ENCODE data around the gene TRIM44.

TRIM44 gene

GRCh38 chr11:35783809-35784208, 121.2 kb downstream of the TRIM44 start:
- peaks cover 12 to 17% (median 14%) of the 10 kb centered on the region in 11 experiments for H3K9me3 ChIP-seq (replicated peaks in 1 of 11)
- H3K27me3 ChIP-seq = no peaks in the 10 kb centered on the region
- H3K4me2 ChIP-seq = no peak overlapping the region
- H3K36me3 ChIP-seq = peaks cover 23 to 76% (median 41%) of the 10 kb centered on the region in 11 experiments
- no peak overlapping the region for H3K9ac ChIP-seq
- H4K20me1 ChIP-seq = peaks cover 7 to 82% (median 30%) of the 10 kb centered on the region in 11 experiments; a peak in 15 of 22 replicates
- no peak overlapping the region for H3K4me3 ChIP-seq
- H3K4me1 ChIP-seq = peaks cover 9 to 22% (median 15%) of the 10 kb centered on the region in 10 experiments; a peak in 17 of 20 replicates
- no peak overlapping the region for H3K27ac ChIP-seq
- no peak for TF ChIP-seq Cebpa-rat (IDR thresholded peaks at IDR 0.05)

GRCh38 chr11:35784699-35785098, 122.1 kb downstream of the TRIM44 start:
- H3K27ac ChIP-seq = no peak overlapping the region
- no peak overlapping the region for H3K9ac ChIP-seq
- peaks cover 15 to 67% (median 35%) of the 10 kb centered on the region in 11 experiments; a peak in 20 of 22 replicates for H3K36me3 ChIP-seq
- TF ChIP-seq Cebpa-rat (IDR thresholded peaks at IDR 0.05) = no peak
- no peaks in the 10 kb centered on the region for H3K27me3 ChIP-seq
- H3K9me3 ChIP-seq (replicated peaks in 1 of 11) = peaks cover 3 to 8% (median 5%) of the 10 kb centered on the region in 11 experiments
- no peak overlapping the region for H3K4me3 ChIP-seq
- 0 out of 22 replicates have a peak overlapping the region, but pooled peaks of 1 of the 11 experiments have one; percentile 7 for H3K4me2 ChIP-seq
- peaks cover 7 to 91% (median 30%) of the 10 kb centered on the region in 11 experiments; a peak in 15 of 22 replicates for H4K20me1 ChIP-seq
- peaks cover 9 to 22% (median 15%) of the 10 kb centered on the region in 10 experiments; a peak in 17 of 20 replicates for H3K4me1 ChIP-seq

- no peaks in the 10 kb centered on the region for H3K27me3 ChIP-seq
- H3K36me3 ChIP-seq = peaks cover 12 to 60% (median 29%) of the 10 kb centered on the region in 11 experiments; a peak in 18 of 22 replicates
- peak overlapping the region in 3 of 11 experiments; percentile 1 to 7 (median 3); a peak in 4 of 22 replicates for H3K4me2 ChIP-seq
- no peak overlapping the region for H3K4me3 ChIP-seq
- TF ChIP-seq Cebpa-rat (IDR thresholded peaks at IDR 0.05) = no peak
- no peak overlapping the region for H3K27ac ChIP-seq
- no peaks in the 10 kb centered on the region; a peak in 1 of 22 replicates for H3K9me3 ChIP-seq (replicated peaks in 1 of 11)
- H3K4me1 ChIP-seq = peaks cover 9 to 22% (median 15%) of the 10 kb centered on the region in 10 experiments; a peak in 17 of 20 replicates
- peaks cover 8 to 94% (median 35%) of the 10 kb centered on the region in 11 experiments; a peak in 15 of 22 replicates for H4K20me1 ChIP-seq
- no peak overlapping the region for H3K9ac ChIP-seq
These were observed 123.0 kb downstream of the TRIM44 start for GRCh38 chr11:35785287-35786167.

GRCh38 chr11:35786188-35786587, 123.6 kb downstream of the TRIM44 start:
- no peak overlapping the region for H3K4me3 ChIP-seq
- H3K27ac ChIP-seq = no peak overlapping the region
- peaks cover 16 to 66% (median 29%) of the 10 kb centered on the region in 11 experiments; a peak in 18 of 22 replicates for H3K36me3 ChIP-seq
- peaks cover 15 to 94% (median 35%) of the 10 kb centered on the region in 11 experiments; a peak in 16 of 22 replicates for H4K20me1 ChIP-seq
- H3K4me1 ChIP-seq = peaks cover 5 to 18% (median 11%) of the 10 kb centered on the region in 10 experiments; a peak in 17 of 20 replicates
- no peaks in the 10 kb centered on the region for H3K27me3 ChIP-seq
- no peaks in the 10 kb centered on the region for H3K9me3 ChIP-seq (replicated peaks in 1 of 11)
- TF ChIP-seq Cebpa-rat (IDR thresholded peaks at IDR 0.05) = no peak
- no peak overlapping the region for H3K4me2 ChIP-seq
- H3K9ac ChIP-seq = no peak overlapping the region

- Histone ChIP-seq H3K27me3 (no peaks in the 10 kb centered on the region), H3K4me3 (no peak overlapping the region), H4K20me1 (peaks cover 19 to 90% (median 35%) of the 10 kb centered on the region in 11 experiments; a peak in 17 of 22 replicates), H3K9ac (no peak overlapping the region), H3K4me1 (peaks cover 0 to 10% (median 8%) of the 10 kb centered on the region in 10 experiments; a peak in 7 of 20 replicates), H3K9me3 (replicated peaks in 1 of 11) (no peaks in the 10 kb centered on the region), H3K36me3 (peaks cover 16 to 61% (median 33%) of the 10 kb centered on the region in 11 experiments; a peak in 19 of 22 replicates), H3K4me2 (no peak overlapping the region), H3K27ac (no peak overlapping the region)
- TF ChIP-seq Cebpa-rat (IDR thresholded peaks at IDR 0.05) = no peak
These were observed 124.5 kb downstream of the TRIM44 start for GRCh38 chr11:35787013-35787504.

GRCh38 chr11:35787626-35788025, 125.1 kb downstream of the TRIM44 start:
- H3K27ac ChIP-seq = no peak overlapping the region
- H4K20me1 ChIP-seq = peaks cover 19 to 89% (median 35%) of the 10 kb centered on the region in 11 experiments; a peak in 17 of 22 replicates

GRCh38 chr11:35791088-35791958, 128.7 kb downstream of the TRIM44 start:
- TF ChIP-seq Cebpa-rat (IDR thresholded peaks at IDR 0.05) = no peak
- no peak overlapping the region for H3K9ac ChIP-seq
- peaks cover 8 to 85% (median 27%) of the 10 kb centered on the region in 11 experiments; a peak in 16 of 22 replicates for H4K20me1 ChIP-seq
- no peak overlapping the region for H3K4me2 ChIP-seq
- H3K4me1 ChIP-seq = peaks cover 0 to 3% (median 0%) of the 10 kb centered on the region in 10 experiments; a peak in 2 of 20 replicates
- no peak overlapping the region for H3K27ac ChIP-seq
- H3K36me3 ChIP-seq = peaks cover 14 to 77% (median 45%) of the 10 kb centered on the region in 11 experiments; a peak in 20 of 22 replicates
- H3K4me3 ChIP-seq = no peak overlapping the region
- no peaks in the 10 kb centered on the region for H3K9me3 ChIP-seq (replicated peaks in 1 of 11)
- no peaks in the 10 kb centered on the region for H3K27me3 ChIP-seq

More at GRCh38 chr11:35787626-35788025, 125.1 kb downstream of the TRIM44 start:
- Histone ChIP-seq H3K36me3 (peaks cover 16 to 59% (median 35%) of the 10 kb centered on the region in 11 experiments; a peak in 18 of 22 replicates), H3K4me1 (peaks cover 0 to 10% (median 8%) of the 10 kb centered on the region in 10 experiments; a peak in 7 of 20 replicates), H3K9ac (no peak overlapping the region), H3K9me3 (replicated peaks in 1 of 11) (no peaks in the 10 kb centered on the region), H3K4me3 (no peak overlapping the region), H3K27me3 (no peaks in the 10 kb centered on the region), H3K4me2 (no peak overlapping the region)
- TF ChIP-seq Cebpa-rat (IDR thresholded peaks at IDR 0.05) = no peak
